GM23338 (cell line): ENCODE results near the gene MED13L. TPM values are rescaled to one million over a fixed set of nuclear protein-coding genes. Genes with fewer than 3 reads are reported as not detected.

Source experiments
- ATAC-seq: fragments of 200-7000 bp; cut with Tn5 transposase; 3 replicates; pipeline ENCODE4 v1.9.1; 2020
- DNase-seq: peaks from one replicate; pipeline ENCODE4 v3.0.0-alpha.2; 2015; ENCODE audit warnings: low spot score
- H2AFZ ChIP-seq: fragments of 200-600 bp; sonication (generic); 2 replicates; pipeline ENCODE4 v1.8.0; 2016; ENCODE audit warnings: antibody characterized with exemption, mild to moderate bottlenecking, moderate library complexity
- H3F3A ChIP-seq: fragments of 200-600 bp; sonication (generic); replicated peaks from 2 replicates; pipeline ENCODE4 v1.8.0; 2017; ENCODE audit warnings: antibody characterized with exemption, mixed run types, low read depth
- H3K27ac ChIP-seq: fragments of 200-600 bp; sonication (generic); 2 replicates; pipeline ENCODE4 v1.6.1; 2016; ENCODE audit warnings: low read depth
- H3K27me3 ChIP-seq: fragments of 200-600 bp; sonication (generic); 2 replicates; pipeline ENCODE4 v1.8.0; 2016; ENCODE audit warnings: mild to moderate bottlenecking, mixed run types, moderate library complexity; ENCODE audit not compliant: insufficient read depth
- H3K36me3 ChIP-seq: fragments of 200-600 bp; sonication (generic); 2 replicates; pipeline ENCODE4 v1.8.0; 2016; ENCODE audit warnings: mild to moderate bottlenecking; ENCODE audit not compliant: insufficient read depth
- H3K4me1 ChIP-seq: fragments of 200-600 bp; sonication (generic); 2 replicates; pipeline ENCODE4 v1.8.0; 2016; ENCODE audit warnings: mild to moderate bottlenecking, moderate library complexity; ENCODE audit not compliant: insufficient read depth
- H3K4me2 ChIP-seq: fragments of 200-600 bp; sonication (generic); 2 replicates; pipeline ENCODE4 v1.7.1; 2017; ENCODE audit warnings: mixed run types
- H3K4me3 ChIP-seq: fragments of 200-600 bp; sonication (generic); 2 replicates; pipeline ENCODE4 v1.6.1; 2016; ENCODE audit warnings: mixed run types
- H3K79me2 ChIP-seq: fragments of 200-600 bp; sonication (generic); replicated peaks from 2 replicates; pipeline ENCODE4 v1.8.0; 2017; ENCODE audit warnings: mild to moderate bottlenecking; ENCODE audit not compliant: insufficient read depth
- H3K9me2 ChIP-seq: fragments of 200-600 bp; sonication (generic); 2 replicates; pipeline ENCODE4 v1.8.0; 2017; ENCODE audit not compliant: insufficient read depth
- H4K20me1 ChIP-seq: fragments of 200-600 bp; sonication (generic); replicated peaks from 2 replicates; pipeline ENCODE4 v1.8.0; 2017; ENCODE audit warnings: mild to moderate bottlenecking; ENCODE audit not compliant: insufficient read depth
- H3K27ac Mint-ChIP-seq: 2 replicates; pipeline ENCODE4 v1.8.0; 2020; ENCODE audit warnings: inconsistent platforms, mild to moderate bottlenecking, moderate library complexity, mixed read lengths
- H3K27me3 Mint-ChIP-seq: 3 replicates; pipeline ENCODE4 v1.8.0; 2022; ENCODE audit warnings: low read depth, mild to moderate bottlenecking, moderate library complexity, mixed read lengths, inconsistent platforms; ENCODE audit not compliant: insufficient read depth, poor library complexity
- H3K36me3 Mint-ChIP-seq: 3 replicates; pipeline ENCODE4 v1.8.0; 2021; ENCODE audit warnings: low read depth, mild to moderate bottlenecking, inconsistent platforms, moderate library complexity, mixed read lengths
- H3K4me1 Mint-ChIP-seq: 3 replicates; pipeline ENCODE4 v1.8.0; 2020; ENCODE audit warnings: mild to moderate bottlenecking, inconsistent platforms, mixed read lengths
- H3K4me3 Mint-ChIP-seq: 3 replicates; pipeline ENCODE4 v1.8.0; 2021; ENCODE audit warnings: moderate library complexity, mild to moderate bottlenecking, inconsistent platforms, mixed read lengths
- H3K9me3 Mint-ChIP-seq: 3 replicates; pipeline ENCODE4 v1.8.0; 2020; ENCODE audit warnings: moderate library complexity, mild to moderate bottlenecking, inconsistent platforms, mixed read lengths
- CREB1 ChIP-seq: fragments of 250-450 bp; sonication (Bioruptor Pico); IDR thresholded peaks from 2 replicates; pipeline ENCODE4 v1.5.0; 2020; ENCODE audit warnings: low read depth, mild to moderate bottlenecking, moderate library complexity
- CTCF ChIP-seq, 2 experiments: fragments of 200-600 bp in 1 of 2; sonication (generic) in 1 of 2; conservative IDR thresholded peaks; 2 replicates each; pipeline versions ENCODE4 v1.5.1 to v1.6.1; 2016 to 2017; ENCODE audit warnings: antibody characterized with exemption in 2 of 2, low read depth in 2 of 2, mild to moderate bottlenecking in 2 of 2, moderate library complexity in 1 of 2
- EZH2 ChIP-seq: fragments of 200-600 bp; sonication (generic); IDR thresholded peaks from one replicate; pipeline ENCODE4 v1.8.0; 2017; ENCODE audit warnings: antibody characterized with exemption, mild to moderate bottlenecking, low read depth; ENCODE audit not compliant: unreplicated experiment
- POLR2AphosphoS5 ChIP-seq: IDR thresholded peaks from 2 replicates; pipeline ENCODE4 v1.6.1; 2016; ENCODE audit warnings: antibody characterized with exemption, low read depth
- STAT1 ChIP-seq: IDR thresholded peaks from one replicate; pipeline ENCODE4 v1.6.1; 2016; ENCODE audit warnings: antibody characterized with exemption; ENCODE audit not compliant: unreplicated experiment
- ZNF114 ChIP-seq: fragments of 250-450 bp; sonication (Bioruptor Pico); IDR thresholded peaks from 2 replicates; pipeline ENCODE4 v1.5.0; 2020; ENCODE audit warnings: mild to moderate bottlenecking, moderate library complexity
- polyA plus RNA-seq: library from polyadenylated mRNA; unstranded; fragments of >200 nt; fragmentation: Nextera tagmentation; extraction: Ambion mirVana; gene quantifications from 2 replicates; pipeline ENCODE4 v1.2.1, GENCODE V29; 2016
- total RNA-seq: library from RNA; depleted of rRNA; stranded (reverse); fragments of >200 nt; shearing (Covaris generic); gene quantifications from 2 replicates; pipeline ENCODE4 v1.2.3, GENCODE V29; 2014
- TF ChIP-seq, protein P1 (sequence below): fragments of 250-450 bp; sonication (Bioruptor Pico); IDR thresholded peaks from 2 replicates; pipeline ENCODE4 v1.5.0; 2020; ENCODE audit warnings: mild to moderate bottlenecking, moderate library complexity
- TF ChIP-seq, protein P2 (sequence below): IDR thresholded peaks from 2 replicates; pipeline ENCODE4 v1.6.1; 2016; ENCODE audit warnings: antibody characterized with exemption

Gene MED13L
- total and polyA plus RNA-seq, 2 experiments from 2014 or later, result 20.9 to 73.6 TPM

- TF ChIP-seq, protein P1, sequence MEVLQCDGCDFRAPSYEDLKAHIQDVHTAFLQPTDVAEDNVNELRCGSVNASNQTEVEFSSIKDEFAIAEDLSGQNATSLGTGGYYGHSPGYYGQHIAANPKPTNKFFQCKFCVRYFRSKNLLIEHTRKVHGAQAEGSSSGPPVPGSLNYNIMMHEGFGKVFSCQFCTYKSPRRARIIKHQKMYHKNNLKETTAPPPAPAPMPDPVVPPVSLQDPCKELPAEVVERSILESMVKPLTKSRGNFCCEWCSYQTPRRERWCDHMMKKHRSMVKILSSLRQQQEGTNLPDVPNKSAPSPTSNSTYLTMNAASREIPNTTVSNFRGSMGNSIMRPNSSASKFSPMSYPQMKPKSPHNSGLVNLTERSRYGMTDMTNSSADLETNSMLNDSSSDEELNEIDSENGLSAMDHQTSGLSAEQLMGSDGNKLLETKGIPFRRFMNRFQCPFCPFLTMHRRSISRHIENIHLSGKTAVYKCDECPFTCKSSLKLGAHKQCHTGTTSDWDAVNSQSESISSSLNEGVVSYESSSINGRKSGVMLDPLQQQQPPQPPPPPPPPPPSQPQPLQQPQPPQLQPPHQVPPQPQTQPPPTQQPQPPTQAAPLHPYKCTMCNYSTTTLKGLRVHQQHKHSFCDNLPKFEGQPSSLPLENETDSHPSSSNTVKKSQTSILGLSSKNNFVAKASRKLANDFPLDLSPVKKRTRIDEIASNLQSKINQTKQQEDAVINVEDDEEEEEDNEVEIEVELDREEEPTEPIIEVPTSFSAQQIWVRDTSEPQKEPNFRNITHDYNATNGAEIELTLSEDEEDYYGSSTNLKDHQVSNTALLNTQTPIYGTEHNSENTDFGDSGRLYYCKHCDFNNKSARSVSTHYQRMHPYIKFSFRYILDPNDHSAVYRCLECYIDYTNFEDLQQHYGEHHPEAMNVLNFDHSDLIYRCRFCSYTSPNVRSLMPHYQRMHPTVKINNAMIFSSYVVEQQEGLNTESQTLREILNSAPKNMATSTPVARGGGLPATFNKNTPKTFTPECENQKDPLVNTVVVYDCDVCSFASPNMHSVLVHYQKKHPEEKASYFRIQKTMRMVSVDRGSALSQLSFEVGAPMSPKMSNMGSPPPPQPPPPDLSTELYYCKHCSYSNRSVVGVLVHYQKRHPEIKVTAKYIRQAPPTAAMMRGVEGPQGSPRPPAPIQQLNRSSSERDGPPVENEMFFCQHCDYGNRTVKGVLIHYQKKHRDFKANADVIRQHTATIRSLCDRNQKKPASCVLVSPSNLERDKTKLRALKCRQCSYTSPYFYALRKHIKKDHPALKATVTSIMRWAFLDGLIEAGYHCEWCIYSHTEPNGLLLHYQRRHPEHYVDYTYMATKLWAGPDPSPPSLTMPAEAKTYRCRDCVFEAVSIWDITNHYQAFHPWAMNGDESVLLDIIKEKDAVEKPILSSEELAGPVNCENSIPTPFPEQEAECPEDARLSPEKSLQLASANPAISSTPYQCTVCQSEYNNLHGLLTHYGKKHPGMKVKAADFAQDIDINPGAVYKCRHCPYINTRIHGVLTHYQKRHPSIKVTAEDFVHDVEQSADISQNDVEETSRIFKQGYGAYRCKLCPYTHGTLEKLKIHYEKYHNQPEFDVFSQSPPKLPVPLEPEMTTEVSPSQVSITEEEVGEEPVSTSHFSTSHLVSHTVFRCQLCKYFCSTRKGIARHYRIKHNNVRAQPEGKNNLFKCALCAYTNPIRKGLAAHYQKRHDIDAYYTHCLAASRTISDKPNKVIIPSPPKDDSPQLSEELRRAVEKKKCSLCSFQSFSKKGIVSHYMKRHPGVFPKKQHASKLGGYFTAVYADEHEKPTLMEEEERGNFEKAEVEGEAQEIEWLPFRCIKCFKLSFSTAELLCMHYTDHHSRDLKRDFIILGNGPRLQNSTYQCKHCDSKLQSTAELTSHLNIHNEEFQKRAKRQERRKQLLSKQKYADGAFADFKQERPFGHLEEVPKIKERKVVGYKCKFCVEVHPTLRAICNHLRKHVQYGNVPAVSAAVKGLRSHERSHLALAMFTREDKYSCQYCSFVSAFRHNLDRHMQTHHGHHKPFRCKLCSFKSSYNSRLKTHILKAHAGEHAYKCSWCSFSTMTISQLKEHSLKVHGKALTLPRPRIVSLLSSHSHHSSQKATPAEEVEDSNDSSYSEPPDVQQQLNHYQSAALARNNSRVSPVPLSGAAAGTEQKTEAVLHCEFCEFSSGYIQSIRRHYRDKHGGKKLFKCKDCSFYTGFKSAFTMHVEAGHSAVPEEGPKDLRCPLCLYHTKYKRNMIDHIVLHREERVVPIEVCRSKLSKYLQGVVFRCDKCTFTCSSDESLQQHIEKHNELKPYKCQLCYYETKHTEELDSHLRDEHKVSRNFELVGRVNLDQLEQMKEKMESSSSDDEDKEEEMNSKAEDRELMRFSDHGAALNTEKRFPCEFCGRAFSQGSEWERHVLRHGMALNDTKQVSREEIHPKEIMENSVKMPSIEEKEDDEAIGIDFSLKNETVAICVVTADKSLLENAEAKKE (CRISPR knock-in tag), result no peak
- TF ChIP-seq CTCF (conservative IDR thresholded peaks at IDR 0.05; ENCODE audit: low read depth in 2 of 2), result no peak
Measured at GRCh38 chr12:116142936-116143898, 134.3 kb downstream of the MED13L start (continued).

- H2AFZ ChIP-seq, result no peak overlapping the region
- Mint-ChIP-seq H3K27ac (no peak overlapping the region; the same call in 1 of the 2 replicates), H3K4me3 (no peak overlapping the region), H3K9me3 (no peaks in the 10 kb centered on the region), H3K27me3 (peaks cover 1% of the 10 kb centered on the region), H3K36me3 (no peaks in the 10 kb centered on the region), H3K4me1 (peaks cover 48% of the 10 kb centered on the region)
- H3K27ac ChIP-seq, result no peak overlapping the region
- no peaks in the 10 kb centered on the region for H3K36me3 ChIP-seq
- DNase-seq (no peak), ATAC-seq (no peak)
- H3K4me2 ChIP-seq, result no peak overlapping the region
- no peak for TF ChIP-seq ZNF114 (CRISPR knock-in tag)
- no peak for TF ChIP-seq EZH2
- TF ChIP-seq CREB1 (CRISPR knock-in tag), result no peak
- TF ChIP-seq, protein P2, sequence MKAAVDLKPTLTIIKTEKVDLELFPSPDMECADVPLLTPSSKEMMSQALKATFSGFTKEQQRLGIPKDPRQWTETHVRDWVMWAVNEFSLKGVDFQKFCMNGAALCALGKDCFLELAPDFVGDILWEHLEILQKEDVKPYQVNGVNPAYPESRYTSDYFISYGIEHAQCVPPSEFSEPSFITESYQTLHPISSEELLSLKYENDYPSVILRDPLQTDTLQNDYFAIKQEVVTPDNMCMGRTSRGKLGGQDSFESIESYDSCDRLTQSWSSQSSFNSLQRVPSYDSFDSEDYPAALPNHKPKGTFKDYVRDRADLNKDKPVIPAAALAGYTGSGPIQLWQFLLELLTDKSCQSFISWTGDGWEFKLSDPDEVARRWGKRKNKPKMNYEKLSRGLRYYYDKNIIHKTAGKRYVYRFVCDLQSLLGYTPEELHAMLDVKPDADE, result no peak
- TF ChIP-seq STAT1, result no peak
- TF ChIP-seq POLR2AphosphoS5, result no peak
- H3K4me3 ChIP-seq, result no peak overlapping the region
- H3K79me2 ChIP-seq, result peaks cover 89% of the 10 kb centered on the region
- no peaks in the 10 kb centered on the region for H3K9me2 ChIP-seq
- H4K20me1 ChIP-seq, result no peaks in the 10 kb centered on the region; the same call in none of the 2 replicates
- H3F3A ChIP-seq, result no peaks in the 10 kb centered on the region
- H3K4me1 ChIP-seq, result peaks cover 18% of the 10 kb centered on the region
- no peaks in the 10 kb centered on the region for H3K27me3 ChIP-seq
Measured at GRCh38 chr12:116141833-116142162, 135.7 kb downstream of the MED13L start.
